ENCODE data around the gene CALML6.

The CALML6 gene

GRCh38 chr1:1963570-1963969 lies 48.5 kb downstream of the CALML6 start:
- no peak for DNase-seq (ENCODE audit: low read depth, low spot score)
- no peak for TF ChIP-seq CTCF (IDR thresholded peaks at IDR 0.05; ENCODE audit: low read depth, low read length)
- no peak overlapping the region for H3K4me3 ChIP-seq (ENCODE audit: low read depth, low read length)
- in situ Hi-C loops (cut with HindIII; ENCODE audit: low sequenced_read_pairs), result no loop called here

- no peak for DNase-seq (ENCODE audit: low read depth, low spot score)
- H3K4me3 ChIP-seq (ENCODE audit: low read depth, low read length), result no peak overlapping the region
- TF ChIP-seq CTCF (IDR thresholded peaks at IDR 0.05; ENCODE audit: low read depth, low read length), result no peak
- in situ Hi-C loops (cut with HindIII; ENCODE audit: low sequenced_read_pairs), result no loop called here
These were observed 49.8 kb downstream of the CALML6 start for GRCh38 chr1:1964811-1965210.

GRCh38 chr1:1965546-1965945 lies 50.5 kb downstream of the CALML6 start:
- in situ Hi-C loops (cut with HindIII; ENCODE audit: low sequenced_read_pairs), result no loop called here
- no peak for TF ChIP-seq CTCF (IDR thresholded peaks at IDR 0.05; ENCODE audit: low read depth, low read length)
- H3K4me3 ChIP-seq (ENCODE audit: low read depth, low read length), result no peak overlapping the region
- no peak for DNase-seq (ENCODE audit: low read depth, low spot score)

- in situ Hi-C loops (cut with HindIII; ENCODE audit: low sequenced_read_pairs), result no loop called here
- DNase-seq (ENCODE audit: low read depth, low spot score), result no peak
- TF ChIP-seq CTCF (IDR thresholded peaks at IDR 0.05; ENCODE audit: low read depth, low read length), result no peak
- H3K4me3 ChIP-seq (ENCODE audit: low read depth, low read length), result no peak overlapping the region
These were observed 51.1 kb downstream of the CALML6 start for GRCh38 chr1:1966071-1966740.

Data from astrocyte of the spinal cord (primary cell).